OCI-LY1 (cell line): Measurements from ENCODE around the gene ATXN1.

Experiments used
- EZH2 ChIP-seq: fragments of 200-600 bp; sonication (generic), shearing (Covaris generic); IDR thresholded peaks from 2 replicates; pipeline ENCODE4 v1.8.0; 2017; ENCODE audit warnings: borderline replicate concordance, mixed run types, mild to moderate bottlenecking, antibody characterized with exemption, low read length, moderate library complexity, mixed read lengths
- TF ChIP-seq, protein P1 (sequence below): fragments of 200-600 bp; sonication (generic), shearing (Covaris generic); IDR thresholded peaks from 2 replicates; pipeline ENCODE4 v1.5.1; 2017; ENCODE audit warnings: mild to moderate bottlenecking, antibody characterized with exemption, low read length, moderate library complexity, mixed read lengths

DNA sequence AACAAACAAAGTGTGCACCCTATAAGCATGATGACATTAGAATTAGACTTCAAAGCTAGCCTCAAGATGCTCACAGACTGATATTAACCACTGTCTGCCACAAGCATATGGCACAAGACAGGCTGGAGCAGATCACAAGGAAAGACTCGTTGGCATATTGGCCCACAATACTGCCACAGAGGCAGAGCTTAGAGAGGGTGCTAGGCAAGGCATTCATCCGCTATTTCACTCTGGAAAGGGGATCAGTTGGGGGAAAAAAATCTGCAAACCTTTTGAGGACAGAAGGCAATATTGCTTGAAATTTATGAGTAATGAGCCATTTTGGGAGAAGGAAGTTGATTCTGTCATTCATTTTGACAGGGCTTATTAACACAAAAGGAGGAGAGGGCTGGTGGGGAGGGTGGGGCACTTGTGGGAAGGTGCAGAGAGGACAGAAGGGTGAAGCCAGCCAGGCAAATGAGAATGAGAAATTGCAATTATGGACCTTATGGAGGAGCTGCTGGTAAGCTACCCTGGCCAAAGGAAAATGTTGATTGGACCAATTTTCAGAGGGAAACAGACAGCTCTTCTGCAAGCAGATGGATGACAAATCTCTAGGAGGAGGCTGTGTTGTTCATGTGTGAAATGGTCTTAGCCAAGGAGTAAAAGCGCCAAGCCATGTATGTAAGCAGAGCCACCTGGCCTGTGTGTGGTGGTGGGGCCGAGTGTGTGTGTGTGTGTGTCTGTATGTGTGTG lies 335.2 kb downstream of the ATXN1 start:
- TF ChIP-seq, protein P1, sequence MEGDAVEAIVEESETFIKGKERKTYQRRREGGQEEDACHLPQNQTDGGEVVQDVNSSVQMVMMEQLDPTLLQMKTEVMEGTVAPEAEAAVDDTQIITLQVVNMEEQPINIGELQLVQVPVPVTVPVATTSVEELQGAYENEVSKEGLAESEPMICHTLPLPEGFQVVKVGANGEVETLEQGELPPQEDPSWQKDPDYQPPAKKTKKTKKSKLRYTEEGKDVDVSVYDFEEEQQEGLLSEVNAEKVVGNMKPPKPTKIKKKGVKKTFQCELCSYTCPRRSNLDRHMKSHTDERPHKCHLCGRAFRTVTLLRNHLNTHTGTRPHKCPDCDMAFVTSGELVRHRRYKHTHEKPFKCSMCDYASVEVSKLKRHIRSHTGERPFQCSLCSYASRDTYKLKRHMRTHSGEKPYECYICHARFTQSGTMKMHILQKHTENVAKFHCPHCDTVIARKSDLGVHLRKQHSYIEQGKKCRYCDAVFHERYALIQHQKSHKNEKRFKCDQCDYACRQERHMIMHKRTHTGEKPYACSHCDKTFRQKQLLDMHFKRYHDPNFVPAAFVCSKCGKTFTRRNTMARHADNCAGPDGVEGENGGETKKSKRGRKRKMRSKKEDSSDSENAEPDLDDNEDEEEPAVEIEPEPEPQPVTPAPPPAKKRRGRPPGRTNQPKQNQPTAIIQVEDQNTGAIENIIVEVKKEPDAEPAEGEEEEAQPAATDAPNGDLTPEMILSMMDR = no peak
- no peak for TF ChIP-seq EZH2
